AML-193 (cell line): ENCODE results near the gene SMIM20.
"Not testable (repeated sequence)": the region's sequence is repeated elsewhere in the genome, so short reads cannot be mapped to it uniquely, and the experiment has no call there.

ENCODE experiments used
- DNase-seq, 2 experiments: peaks; one replicate each; lab custom pipeline; 2025; lab: John Stamatoyannopoulos, UW

SMIM20 gene

DNA sequence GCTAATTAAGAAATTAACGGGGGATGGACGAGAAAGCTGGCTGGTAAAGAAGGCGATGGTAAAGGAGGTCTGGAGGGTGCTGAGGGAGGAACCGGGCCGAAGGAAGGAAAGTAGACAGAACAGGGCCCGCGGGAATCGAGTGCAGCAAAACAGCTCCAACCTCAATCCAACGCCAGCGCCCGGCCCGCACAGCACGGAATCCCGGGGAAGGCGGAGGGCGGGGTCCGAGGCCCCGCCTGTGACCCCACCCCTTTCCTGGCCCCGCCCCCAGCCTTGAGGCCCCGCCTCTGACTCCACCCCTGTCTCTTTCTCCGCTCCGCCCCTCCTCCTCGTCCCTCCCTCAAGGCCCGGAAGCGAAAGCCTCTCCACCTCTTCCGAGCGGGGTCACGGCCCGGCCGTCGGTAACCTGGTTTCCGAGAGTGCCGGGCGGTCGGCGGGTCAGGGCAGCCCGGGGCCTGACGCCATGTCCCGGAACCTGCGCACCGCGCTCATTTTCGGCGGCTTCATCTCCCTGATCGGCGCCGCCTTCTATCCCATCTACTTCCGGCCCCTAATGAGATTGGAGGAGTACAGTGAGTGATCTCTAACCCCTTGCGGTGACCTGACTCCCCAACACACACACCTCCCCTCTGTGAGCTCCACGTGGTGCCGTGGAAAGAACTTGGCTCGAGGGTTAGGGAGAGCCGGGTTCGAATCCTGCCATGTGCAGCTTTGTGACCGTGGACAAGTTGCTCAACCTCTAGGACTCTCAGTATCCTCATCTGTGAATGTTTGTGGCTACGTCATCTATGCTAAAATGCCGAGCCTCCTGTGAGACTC is at the start of gene SMIM20:
SMIM20 (plus strand) TSS at position 370 of the 819 bp plus-strand sequence; CDS start at position 464, 94 bp downstream.
- no peak for DNase-seq

DNA sequence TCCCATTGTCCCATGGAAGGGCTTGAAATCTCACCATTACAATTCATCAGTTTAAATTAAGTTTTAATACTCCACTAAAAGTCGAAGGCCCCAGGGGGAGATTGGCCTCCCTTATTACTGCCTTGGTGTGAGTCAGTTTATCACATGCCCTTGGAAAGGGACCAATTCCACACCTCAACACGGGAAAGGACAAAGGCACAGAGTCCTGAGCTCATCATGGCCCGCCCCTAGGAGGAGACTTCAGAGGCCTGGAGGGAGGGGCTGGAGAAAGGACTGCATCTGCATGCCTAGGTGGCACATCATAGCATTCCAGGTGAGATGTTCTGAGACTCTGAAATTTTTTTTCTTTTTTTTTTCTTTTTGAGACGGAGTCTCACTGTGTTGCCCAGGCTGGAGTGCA is 48.4 kb upstream of the SMIM20 start:
- DNase-seq, result no peak

DNA sequence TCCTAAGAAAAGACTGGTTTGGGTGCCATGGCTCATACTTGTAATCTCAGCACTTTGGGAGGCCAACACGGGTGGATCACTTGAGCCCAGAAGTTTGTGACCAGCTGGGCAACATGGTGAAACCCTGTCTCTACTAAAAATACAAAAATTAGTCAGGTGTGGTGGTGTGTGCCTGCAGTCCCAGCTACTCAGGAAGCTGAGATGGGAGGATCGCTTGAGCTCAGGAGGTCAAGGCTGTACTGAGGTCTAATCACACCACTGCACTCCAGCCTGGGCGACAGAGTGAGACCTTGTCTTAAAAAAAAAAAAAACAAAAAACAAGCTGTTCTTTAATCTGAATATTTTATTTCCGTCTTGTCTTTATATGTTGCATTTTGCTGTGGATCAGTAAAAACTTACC is 47.6 kb upstream of the SMIM20 start:
- DNase-seq, result not testable (repeated sequence)

GRCh38 chr4:25867781-25868294 is 46.2 kb upstream of the SMIM20 start:
- DNase-seq, result no peak

DNA sequence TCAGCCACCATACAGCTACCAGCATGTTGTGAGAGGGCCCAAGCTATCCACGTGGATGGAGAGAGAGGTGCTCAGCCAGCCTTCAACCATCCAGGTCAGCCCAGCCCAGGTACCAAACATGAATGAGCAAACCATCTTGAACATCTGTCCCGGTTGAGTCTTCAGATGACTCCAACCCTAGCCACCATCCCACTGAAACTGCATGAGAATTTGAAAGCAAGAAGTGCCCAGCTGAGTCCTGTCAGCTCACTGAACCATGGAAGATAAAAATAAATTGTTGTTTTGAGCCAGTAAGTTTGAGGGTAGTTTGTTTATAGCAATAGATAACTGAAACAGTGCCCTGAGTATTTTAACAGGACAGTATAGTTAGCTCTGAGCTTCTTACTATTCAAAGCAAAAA is 43.9 kb upstream of the SMIM20 start:
- no peak for DNase-seq

GRCh38 chr4:25872851-25873631 is 41.0 kb upstream of the SMIM20 start:
- no peak for DNase-seq

DNA sequence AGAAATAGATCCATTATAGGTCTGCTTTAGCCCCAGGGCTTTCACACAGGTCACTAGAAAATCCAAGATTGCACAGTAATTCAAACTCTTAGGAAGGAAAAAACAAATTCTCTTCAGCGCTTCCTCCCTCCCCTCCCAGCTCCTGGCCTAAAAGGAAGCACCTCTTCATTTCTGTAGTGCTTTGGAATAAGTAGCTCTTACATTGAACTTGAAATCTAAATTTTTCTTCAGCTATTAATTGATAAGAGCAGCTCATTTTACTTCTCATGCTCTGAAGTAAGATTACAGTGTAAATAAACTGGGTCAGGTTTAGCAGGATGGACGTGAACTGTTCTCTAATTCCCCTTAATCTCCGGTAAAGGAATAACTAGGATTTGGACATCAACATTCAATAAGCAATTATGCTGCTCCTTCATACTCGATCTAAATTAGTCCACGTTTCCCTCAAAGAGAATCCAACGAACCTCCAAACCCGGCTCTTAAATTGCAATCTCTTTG is 40.3 kb upstream of the SMIM20 start:
- DNase-seq, result no peak

- DNase-seq, result no peak
Measured at GRCh38 chr4:25874655-25875054, 39.4 kb upstream of the SMIM20 start.

- DNase-seq, result no peak
Measured at GRCh38 chr4:25875281-25875745, 38.7 kb upstream of the SMIM20 start.

- DNase-seq, result no peak
Measured at GRCh38 chr4:25878676-25879075, 35.3 kb upstream of the SMIM20 start.

GRCh38 chr4:25879091-25879584 is 34.9 kb upstream of the SMIM20 start:
- DNase-seq, result no peak

DNA sequence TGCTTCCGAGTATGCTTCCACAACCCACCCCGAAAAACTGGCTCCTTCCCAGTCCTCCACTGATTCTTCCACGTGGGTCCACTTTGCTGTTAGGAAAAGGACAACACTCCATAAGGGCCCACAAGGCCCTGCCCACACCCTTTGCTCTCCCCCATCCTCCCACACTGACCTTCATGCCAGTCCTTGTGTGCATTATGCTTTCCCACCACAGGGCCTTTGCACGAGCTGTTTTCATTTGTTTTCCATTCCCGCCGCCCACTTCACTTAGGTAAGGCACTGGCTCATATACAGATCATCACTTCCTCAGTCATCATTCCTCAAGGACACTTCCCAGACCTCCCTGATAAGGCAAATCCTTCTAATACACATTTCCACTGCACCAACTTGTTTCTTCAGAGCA is 34.4 kb upstream of the SMIM20 start:
- DNase-seq, result no peak

- DNase-seq, result no peak
Measured at GRCh38 chr4:25879991-25880651, 33.9 kb upstream of the SMIM20 start.

DNA sequence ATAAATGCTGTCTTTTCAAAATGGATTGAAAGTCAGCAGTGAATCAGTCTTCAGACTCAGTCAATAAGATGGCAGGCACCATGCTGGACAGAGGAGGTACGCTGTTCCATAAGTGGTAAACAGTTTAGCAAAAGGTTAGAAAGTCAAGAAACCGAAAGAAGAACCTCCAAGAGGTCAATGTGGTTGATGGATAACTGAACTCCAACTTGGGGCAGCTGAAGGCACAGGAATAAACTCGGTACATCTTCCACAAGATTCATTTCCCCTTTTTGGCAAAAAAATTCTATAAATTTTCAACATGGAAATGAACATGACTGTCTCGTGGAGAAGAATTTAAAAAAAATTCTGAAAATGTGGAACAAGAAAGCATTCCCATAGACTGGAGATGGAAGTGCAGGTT is 32.8 kb upstream of the SMIM20 start:
- no peak for DNase-seq

DNA sequence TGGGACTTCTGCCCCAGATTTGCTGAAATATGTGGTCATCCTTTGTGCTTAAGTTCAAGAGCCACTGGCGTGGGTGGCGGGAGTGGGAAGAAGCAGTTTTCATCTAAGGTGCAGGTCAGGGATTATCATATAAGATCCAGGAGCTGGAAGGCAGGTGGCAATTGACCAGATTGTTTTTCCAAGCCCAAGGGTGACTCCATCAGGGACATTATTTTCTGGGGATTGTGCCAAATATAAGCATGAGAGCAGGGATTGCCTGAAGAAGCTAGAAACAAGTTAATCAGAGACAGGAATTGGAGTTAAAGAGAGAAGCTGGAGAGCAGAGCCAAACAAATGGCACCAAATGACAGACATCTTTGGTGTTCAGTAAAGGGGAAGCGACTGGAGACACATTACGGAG is 31.8 kb upstream of the SMIM20 start:
- DNase-seq, result no peak

GRCh38 chr4:25883565-25883964 is 30.5 kb upstream of the SMIM20 start:
- DNase-seq, result no peak

DNA sequence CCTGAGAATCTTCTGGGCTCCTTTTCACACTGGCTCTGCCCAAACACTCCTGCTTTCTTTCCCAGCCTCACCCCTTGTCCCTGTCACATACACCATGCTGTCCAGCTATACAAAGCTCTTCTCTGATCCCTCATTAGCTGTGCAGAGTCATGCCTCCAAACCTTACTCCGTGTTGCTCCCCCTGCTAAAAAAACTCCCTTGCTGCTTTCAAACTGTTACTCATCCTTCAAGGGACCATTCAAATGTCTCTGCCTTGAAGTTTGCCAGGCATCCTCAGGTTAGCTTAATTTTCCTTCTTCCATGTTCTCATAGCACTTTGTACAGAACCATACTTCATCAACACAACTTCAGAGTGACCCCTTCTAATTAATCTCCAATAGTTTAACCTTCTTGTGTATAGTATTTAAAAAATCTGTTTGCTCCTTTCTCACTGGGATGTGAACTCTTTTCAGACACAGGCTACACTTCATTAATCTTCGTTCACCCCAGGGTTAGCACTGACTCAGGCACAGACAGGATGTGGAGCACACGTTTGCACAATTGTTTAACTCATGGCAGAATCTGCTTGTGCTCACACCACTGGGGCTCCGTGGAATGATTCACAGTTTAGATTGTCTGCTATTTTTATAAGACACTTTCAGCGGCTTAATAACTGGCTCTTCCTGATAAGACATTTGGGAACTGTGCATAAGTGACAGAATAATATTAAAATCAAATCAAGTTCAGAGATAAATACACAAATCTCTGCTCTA is 29.8 kb upstream of the SMIM20 start:
- DNase-seq, result no peak

GRCh38 chr4:25888781-25889180 is 25.2 kb upstream of the SMIM20 start:
- no peak for DNase-seq

GRCh38 chr4:25889589-25890503 is 24.2 kb upstream of the SMIM20 start:
- DNase-seq, result no peak
